ENCODE data around the gene LRRC15.

The LRRC15 gene

DNA sequence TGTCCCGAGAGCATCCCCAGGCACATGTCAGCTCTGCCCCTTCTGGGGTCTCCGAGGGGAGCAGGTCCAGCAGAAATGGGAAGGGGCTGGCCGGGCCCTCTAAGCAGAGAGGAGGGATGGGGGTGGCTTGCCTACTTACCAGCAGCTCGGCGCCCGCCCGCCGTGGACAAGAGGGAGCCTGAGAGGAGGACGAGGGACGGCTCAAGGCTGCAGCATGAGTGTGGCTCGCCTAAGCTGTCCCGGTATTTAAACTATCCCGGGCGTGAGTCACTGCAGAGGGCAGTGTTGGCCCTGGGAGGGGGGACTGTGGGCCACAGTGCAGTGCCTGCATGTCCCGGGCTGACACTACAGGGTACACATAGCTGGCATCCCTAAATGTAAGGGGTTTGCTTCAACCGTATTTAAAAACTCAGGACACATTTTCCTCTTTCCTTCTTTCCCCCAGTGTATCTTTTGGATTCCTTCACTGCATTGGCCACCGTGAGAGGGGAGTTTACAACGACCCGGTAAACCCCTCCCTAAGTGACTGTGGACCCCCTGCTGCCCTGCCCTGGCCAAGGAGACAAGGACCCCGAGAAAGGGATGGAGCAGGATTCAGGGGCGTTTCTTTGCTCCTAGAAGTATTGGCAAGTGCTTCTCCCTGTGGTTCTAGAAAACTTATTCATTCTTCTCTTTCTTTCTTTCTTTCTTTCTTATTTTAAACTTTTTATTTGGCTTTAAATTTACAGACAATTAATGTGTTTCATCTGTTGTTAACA is at the start of gene LRRC15:
Gene LRRC15 (minus strand): TSS at position 222 of the 758 bp plus-strand sequence. CDS start 8,700 bp downstream, outside the sequence.
- DNase-seq: no peak

DNA sequence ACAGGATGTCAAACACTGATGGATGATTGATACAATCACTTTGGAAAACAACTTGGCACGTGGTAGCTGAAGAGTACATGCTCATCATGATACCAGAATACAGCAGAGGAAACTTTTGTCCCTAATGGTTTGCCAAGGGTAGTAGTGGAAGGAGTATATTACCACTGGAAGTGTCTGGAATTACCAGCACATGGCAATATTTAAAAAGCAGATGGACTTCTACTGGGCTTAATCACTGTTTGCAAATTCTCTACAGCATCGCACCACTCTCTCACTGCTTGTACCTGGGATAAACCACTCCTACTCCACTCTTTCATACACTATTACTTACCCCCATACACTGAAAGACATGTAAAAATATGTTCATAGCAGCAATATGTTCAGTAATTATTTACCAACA is 49.1 kb upstream of the LRRC15 start:
- no peak for DNase-seq

DNA sequence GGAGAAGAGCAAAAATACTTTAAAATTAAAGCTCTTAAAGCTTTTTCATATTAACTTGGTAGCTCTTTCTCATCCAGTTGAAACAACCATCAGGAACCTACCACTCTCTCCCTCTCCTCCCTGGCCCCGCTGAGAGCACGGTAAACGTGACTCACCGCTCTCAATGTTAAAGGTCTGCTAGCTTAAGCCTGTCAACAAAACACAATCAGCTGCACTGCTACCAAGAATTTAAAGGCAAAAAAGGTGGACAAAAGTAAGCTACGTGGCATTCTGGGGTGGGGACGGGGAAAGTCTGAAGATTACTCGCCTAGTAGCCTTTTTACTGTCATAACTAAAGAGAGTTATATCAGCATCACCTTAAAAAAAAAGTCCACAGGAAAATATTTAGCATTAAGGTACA is 37.9 kb upstream of the LRRC15 start:
- DNase-seq: no peak

DNA sequence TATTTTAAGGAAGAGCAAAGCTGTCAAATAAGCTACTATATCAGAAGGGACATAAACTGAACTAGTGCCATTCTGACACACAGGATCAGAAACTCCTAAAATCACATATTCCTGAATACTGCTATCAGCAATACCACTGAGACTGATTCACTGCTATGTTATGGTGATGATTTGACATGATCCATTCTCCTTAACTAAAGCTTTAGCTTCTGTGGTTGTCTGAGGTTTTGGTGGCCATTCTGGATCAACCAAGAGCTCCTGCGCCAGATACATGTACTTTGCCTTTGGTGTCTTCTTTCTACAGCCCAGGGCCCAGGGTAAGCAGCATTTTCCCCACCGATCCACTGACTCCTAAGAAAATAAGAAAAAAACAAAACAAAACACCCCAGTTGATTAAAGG is 36.2 kb upstream of the LRRC15 start:
- no peak for DNase-seq

DNA sequence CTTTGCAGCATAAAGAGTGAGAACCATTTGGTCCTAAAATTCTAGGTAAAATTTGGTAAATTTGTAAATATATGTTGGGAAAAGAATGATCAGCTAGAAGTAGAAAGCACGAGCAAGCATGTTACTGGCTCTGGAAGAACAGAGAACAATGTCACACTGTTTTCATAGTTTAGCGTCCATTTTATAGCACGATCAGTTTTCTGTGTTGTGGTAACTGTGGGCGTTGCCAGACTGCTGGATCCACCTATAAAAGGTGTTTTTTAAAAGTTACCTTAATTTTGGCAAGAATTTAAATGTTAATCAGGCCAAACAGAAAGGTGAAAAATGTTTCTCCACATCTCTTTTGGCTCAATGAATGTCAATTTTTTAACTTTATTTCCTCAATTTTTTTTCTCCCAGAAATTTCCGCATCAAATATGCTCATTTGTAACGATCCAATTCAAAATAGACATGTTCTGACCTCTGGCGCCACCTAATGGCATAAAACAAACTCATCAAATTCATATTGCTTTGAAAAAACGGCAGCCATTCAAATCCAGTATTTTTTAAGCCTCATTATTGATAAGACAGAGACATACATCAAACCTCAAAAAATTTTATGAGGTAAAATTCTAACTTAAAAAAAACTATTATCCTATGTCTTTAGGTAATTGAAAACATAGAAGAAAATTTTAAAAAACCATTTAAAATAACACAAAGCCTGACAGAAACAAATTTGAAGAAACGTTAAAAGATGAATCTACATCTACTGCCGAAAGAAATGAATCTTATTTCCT is 35.0 kb upstream of the LRRC15 start:
- peak in 1 of 2 donors; percentile 38 for DNase-seq

DNA sequence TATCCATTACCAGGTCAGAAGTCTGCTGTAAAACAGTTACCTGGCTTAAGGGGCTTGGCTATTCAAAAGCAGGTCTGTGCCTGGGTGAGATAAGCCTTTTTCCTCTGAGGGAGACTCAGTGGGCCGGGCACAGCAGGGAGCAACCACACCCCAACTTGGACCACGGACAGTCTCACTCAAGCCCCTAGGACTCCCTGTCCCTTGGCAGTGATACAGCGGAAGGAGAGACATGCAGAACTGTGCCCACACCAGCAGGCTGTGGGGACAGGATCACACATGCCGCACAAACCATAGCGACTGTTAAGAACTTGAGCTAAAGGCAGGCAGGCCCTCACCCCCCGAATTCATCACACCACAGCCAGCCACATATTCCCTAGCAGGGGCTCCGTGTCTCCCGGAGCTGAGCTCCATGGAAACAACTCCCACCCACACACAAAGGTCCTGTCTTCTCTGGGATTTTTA is 32.4 kb upstream of the LRRC15 start:
- peak in 1 of 2 donors; percentile 5 for DNase-seq

DNA sequence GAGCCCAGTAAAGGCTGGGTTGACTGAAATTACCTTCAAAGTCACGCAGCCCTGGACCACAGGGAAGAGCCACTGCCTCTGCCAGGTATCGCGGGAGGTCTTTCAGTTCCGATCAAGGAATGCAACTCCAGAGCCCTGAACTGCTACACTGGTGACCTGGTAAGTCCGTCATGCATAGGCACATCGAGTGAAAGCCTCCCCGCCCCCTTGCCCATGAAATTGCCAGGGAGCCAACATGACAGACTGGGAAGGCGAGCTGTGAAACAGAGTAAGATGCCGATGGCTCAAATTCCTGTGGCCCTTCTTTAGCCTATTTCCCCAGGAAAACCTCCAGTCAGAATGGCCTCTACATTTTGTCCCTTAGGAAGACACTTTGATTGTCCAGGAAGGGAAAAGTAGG is 31.8 kb upstream of the LRRC15 start:
- no peak for DNase-seq

DNA sequence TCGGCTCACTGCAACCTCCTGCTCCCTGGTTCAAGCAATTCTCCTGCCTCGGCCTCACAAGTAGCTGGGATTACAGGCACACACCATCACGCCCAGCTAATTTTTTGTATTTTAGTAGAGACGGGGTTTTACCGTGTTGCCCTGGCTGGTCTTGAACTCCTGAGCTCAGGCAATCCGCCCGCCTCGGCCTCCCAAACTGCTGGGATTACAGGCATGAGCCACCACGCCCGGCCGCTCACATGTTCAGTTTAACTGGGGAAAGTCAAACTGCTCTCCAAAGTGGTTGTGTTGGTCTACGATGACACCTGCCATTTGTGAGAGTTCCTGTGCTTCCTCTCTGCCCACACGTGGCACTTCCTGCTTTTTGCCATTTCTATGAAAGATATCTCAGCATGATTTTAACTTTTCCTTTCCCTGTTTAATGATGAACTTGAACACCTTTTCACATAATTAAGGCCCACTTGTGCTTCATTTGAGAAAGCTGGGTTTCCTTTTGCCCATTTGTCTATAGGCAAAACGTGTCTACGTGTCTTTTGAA is 30.4 kb upstream of the LRRC15 start:
- no peak for DNase-seq

DNA sequence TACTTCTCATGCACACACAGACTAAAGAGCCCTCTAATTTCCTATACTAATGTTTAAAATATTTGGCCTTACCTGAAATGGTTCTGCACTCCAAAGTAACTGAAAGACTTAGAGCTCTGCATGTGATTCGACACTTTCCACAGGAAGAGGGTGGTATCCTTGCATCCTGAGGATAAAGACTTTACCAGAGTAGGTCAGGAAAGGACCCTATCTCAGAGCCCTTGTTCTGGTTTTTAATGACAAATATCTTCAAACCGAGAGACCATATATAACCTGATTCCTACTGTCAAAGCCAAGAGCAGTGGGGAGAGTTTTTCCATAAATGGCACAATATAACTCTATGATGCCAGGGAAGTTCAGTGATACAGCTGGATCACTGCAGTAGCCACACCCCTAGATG is 29.6 kb upstream of the LRRC15 start, which contains the start of gene GP5:
Gene GP5 (minus strand): TSS at position 101 of the 400 bp plus-strand sequence. CDS start 984 bp downstream, outside the sequence.
- no peak for DNase-seq

DNA sequence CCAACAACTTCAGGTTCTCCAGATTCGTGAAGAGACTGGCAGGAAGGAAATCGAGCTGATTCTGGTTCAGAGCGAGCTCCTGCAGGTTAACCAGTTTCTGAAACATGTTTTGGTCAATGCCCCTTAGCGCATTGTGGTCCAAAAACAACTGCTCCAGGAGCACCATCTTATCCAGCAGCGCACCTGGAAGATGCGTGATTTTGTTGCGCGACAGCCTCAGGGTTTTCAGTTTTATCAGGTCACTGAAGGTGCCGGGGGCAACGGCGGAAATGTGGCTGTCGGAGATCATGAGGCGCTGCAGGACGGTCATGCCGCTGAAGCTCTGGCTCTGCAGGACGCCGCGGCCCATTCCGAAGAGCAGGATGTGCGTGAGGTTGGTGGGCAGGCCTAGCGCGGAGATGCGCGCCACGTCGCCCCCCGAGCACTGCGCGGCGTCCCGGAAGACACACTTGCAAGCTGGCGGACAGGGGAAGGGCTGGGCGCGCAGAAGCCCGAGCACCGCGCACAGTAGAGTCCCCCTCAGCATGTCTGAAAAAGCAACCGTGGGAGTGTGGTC is 28.3 kb upstream of the LRRC15 start:
- no peak for DNase-seq

DNA sequence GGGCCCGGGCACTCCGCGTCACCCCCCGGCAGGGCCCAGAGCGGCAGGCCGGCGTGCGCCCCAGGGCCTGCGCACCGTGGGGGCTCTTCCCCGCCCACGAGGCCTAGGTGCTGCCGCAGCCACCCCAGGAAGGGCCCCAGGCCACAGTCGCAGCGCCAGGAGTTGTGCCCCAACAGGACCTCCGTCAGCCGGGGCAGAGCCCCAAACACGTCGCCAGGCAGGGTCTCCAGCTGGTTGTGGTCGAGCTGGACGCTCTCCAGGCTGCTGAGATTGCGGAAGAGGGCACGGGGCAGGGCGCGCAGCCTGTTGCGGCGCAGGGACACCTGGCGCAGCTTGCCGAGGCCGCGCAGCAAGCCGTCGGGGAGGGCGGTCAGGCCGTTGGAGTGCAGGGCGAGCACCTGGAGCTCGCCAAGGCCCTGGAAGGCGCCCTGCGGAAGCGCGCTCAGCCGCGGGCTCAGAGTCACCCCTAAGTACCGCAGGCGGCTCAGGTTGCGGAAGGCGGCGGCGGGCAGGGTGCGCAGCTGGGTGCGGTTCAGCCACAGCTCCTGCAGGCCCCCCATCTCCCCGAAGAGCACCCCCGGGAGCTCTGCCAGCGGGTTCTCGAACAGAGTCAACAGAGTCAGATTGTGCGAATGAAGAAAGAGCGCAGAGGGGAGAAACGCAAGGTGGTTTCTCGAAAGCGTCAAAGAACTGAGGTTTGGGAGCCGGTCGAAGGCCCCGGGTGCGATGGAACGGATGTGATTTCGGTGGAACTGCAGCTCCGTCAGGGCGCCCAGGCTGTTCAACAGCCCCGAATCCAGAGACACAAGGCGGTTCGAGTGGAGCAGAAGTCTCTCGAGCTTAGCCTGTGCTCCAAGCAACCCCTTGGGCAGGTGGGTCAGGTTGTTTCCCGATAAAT is 27.6 kb upstream of the LRRC15 start:
- no peak for DNase-seq

DNA sequence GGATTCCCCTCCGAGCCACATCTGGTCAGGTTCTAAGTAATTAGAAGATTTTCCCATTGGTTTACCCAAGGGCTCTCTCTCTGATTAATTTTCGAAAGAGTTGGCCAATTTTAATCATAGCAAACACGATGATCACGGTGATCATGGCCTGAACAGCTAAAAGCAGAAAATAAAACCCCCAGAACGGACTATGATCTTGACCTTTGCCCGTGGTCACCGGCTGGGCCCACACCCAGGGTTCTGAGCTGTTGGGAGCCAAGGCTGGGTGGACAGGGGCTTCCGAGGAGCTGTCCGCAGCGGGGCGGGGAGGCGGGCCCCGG is 27.0 kb upstream of the LRRC15 start:
- no peak for DNase-seq

DNA sequence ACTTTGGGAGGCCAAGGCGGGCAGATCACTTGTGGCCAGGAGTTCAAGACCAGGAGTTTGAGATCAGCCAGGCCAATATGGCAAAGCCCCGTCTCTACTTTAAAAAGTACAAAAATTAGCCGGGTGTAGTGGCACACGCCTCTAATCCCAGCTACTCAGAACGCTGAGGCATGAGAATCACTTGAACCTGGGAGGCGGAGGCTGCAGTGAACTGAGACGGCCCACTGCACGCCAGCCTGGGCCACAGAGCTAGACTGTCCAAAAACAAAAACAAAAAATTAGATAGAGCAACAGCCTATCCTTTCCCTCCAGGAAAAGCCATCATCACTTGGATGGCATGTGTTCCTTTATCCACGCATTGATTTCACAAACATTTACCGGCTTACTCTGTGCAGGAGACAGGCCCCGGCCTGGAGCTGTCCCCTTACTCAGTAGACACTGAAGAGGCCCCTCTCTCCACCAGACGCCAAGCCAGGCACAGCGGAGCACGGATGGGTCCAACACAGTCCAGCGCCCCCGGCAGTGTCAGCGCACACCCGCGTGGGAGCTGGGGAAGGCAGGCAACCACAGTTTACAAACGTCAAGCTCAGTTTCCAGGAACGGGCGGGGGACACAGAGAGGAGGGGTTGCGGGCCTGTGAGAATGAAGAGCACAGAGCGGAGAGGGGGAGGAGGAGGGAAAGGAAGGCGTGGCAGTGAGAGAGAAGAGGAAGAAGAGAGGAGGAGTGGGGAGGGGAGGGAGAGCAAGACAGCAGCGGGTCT is 26.4 kb upstream of the LRRC15 start:
- no peak for DNase-seq

DNA sequence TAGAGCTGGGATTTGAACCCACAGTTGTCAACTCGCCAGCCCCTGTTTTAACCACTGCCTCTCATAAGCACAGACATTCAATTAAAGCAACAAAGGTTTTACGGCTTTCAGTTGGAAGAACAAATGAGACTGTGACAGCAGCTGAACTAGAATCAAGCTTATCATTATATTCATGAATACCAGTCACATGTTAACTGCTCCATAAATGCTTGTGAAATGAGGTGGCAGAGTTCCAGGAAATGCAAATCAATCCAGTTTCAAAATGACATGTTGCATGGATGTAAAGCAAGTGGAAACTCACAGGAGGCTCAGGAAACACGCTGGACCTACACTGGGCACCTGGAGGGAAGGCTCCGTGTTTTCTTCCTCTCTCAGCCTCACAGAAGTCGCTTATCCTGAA is 25.7 kb upstream of the LRRC15 start:
- DNase-seq: no peak

DNA sequence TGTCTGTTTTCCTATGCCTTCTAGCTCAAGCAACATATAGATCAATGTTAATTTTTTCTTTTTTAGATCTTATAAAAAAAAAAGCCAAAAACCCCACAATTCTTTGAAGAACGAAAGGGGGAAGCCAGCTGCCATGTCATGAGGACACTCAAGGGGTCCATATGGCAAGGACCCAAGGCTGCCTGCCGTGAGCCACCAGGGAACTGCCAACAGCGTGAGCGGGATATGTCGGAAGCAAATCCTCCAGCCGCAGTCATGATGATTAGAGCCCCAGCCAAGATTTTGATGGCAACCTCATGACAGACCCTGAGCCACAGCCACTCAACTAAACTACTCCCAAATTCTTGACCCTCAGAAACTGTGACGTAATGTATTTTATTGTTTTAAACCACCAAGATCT is 23.0 kb upstream of the LRRC15 start:
- DNase-seq: no peak

DNA sequence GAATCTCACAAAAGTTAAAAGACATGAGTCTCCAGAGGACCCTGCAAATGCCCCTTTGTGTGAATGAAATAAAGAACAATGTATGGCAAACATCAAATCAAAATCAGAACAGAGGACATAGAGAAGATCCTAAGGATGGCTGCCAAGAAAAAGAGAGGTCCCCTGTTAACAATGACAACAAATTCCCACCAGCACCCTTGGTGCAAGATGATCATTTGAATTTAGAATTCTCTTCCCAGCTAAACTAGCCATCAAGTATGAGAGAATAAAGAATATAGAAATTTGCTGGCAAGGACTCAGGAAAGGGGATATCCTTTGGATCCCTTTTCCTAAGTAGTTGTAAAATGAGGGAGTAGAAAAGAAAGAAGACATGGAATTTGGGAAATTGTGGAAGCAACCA is 21.3 kb upstream of the LRRC15 start:
- no peak for DNase-seq

DNA sequence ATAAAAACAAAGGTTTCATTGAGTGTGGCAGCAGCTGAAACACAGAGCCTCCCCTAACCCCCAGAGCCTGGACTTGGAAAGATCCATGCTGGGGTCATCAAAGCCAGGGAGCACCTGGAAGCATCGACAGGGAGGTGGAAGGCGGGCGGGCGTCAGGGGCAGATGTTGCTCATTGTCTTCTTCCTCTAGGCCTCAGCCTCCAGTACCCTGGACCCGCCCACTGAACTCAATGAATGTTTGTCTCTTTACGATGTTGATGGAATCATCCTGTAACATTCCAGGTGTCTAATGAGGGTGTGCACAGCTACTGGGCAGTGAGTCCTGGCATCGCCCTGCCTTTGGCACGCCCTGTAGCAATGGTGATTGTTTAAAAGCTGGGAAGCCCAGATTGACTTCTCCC is 19.7 kb upstream of the LRRC15 start:
- no peak for DNase-seq

DNA sequence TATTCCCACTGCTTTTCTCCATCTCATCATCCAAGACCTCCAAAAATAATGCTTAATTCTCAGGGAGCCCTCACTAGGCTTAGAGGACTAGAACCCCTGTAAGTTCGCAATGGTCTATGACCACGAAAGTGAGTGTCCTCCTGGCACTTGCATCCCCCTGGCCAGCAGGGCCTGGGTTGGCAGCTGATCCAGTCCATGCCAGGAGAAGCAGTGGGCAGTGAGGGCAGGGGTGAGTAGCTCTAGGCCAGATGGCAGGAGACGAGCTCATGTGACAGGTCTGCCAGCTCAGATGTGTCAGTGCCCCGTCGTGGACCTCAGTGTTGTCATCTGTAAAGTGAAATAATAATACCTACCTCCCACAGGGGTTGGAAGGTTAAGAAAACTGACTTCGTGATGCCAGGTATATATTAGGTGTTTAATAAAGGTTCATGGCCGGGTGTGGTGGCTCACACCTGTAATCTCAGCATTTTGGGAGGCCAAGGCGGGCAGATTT is 18.4 kb upstream of the LRRC15 start:
- DNase-seq: no peak

DNA sequence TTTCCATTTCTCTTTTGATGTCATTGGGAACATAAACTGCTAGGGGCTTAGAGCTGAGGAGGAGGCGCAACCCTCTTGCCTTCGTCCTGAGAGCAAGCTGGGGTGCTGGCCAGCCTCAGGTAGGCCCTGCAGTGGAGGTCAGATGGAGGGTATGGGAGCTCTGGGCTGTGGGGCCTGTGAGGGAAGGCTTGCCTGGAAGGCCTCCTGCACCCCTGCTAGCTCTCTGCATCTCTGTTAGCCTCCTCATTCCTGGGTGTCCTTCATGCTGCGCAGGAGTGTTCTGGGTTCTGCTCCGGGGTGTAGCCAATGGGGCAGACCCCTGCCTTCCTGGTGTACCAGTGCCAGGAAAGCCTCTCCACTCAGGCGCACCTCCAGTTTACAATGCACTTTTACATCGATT is 17.7 kb upstream of the LRRC15 start:
- DNase-seq: no peak

DNA sequence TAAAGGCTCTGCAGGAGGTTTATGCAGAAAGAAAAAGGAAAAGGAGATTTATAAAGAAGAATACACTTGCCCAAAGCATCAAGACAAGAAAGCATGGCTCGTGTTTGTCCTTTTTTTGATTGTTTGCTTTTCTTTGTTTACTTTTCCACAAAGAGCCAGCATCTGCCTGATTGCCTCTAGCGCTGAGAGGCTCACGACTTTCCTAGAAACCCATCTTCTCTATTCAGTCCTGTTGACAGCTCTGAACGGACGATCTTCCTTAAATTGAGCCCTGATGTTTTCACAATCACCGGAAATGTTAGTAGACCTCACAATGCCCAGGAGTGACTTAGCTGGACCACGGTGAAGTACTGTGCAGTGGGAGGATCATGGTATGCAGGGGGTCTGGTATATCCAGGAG is 17.1 kb upstream of the LRRC15 start:
- no peak for DNase-seq

DNA sequence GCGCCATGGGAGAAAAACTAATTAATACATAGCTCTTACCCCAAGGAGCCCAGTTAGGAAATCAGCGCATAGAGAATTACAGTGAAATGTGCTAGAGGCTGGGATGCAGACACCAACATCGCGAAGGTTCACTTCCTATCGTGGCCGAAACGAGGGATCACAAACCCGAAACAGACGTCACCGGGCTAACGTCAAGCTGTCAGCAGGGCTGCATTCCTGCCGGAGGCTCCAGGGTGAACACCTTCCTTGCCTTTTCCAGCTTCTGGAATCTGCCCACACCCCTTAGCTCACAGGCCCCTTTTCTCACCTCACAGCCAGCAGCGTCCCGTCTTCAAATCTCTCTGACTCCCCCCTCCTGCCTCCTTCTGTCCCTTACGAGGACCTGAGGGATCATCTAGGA is 16.5 kb upstream of the LRRC15 start:
- no peak for DNase-seq

DNA sequence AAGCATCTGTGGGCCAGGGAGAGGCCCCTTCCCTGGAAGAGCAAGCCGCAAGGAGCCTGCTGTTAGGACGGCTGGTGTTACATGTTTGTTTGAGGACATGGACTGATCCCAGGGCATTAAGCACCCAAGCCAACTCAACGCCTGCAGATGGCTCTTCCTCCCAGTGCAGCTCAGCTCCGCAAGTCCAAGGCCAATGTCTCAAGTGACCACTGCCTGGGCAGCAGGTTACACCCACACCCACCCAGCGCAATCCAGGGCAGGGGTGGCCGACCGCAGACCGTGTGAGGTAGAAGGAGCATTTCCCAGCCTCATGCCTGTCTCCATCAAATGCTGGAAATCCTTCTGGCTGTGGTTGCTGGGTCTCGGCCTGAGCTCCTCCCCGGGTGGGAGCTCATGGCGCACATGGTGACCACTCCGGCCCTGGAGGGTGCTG is 15.0 kb upstream of the LRRC15 start:
- no peak for DNase-seq

All from hippocampal formation (tissue), 2 donors.